ENCODE measurements around the gene ADRA2C.

Gene ADRA2C

GRCh38 chr4:3749081-3749480, 17.1 kb upstream of the ADRA2C start:
- H3K27ac ChIP-seq, result no peak overlapping the region
- TF ChIP-seq CTCF (IDR thresholded peaks at IDR 0.05), result no peak
- H3K4me3 ChIP-seq, result no peak overlapping the region
- DNase-seq (ENCODE audit: low spot score), result no peak

GRCh38 chr4:3750334-3750733, 15.9 kb upstream of the ADRA2C start:
- H3K4me3 ChIP-seq, result no peak overlapping the region
- no peak for TF ChIP-seq CTCF (IDR thresholded peaks at IDR 0.05)
- no peak overlapping the region for H3K27ac ChIP-seq
- no peak for DNase-seq (ENCODE audit: low spot score)

- no peak overlapping the region for H3K4me3 ChIP-seq
- no peak overlapping the region for H3K27ac ChIP-seq
- no peak for DNase-seq (ENCODE audit: low spot score)
- TF ChIP-seq CTCF (IDR thresholded peaks at IDR 0.05), result no peak
These were observed 14.2 kb upstream of the ADRA2C start for GRCh38 chr4:3752022-3752421.

GRCh38 chr4:3753726-3754412, 12.3 kb upstream of the ADRA2C start:
- TF ChIP-seq CTCF (IDR thresholded peaks at IDR 0.05), result no peak
- Histone ChIP-seq H3K4me3 (no peak overlapping the region), H3K27ac (no peak overlapping the region)
- no peak for DNase-seq (ENCODE audit: low spot score)

- TF ChIP-seq CTCF (IDR thresholded peaks at IDR 0.05), result no peak
- H3K4me3 ChIP-seq, result no peak overlapping the region
- peak overlapping the region in 1 of 2 donors; percentile 34 for H3K27ac ChIP-seq
- no peak for DNase-seq (ENCODE audit: low spot score)
These were observed 9.7 kb upstream of the ADRA2C start for GRCh38 chr4:3756343-3757059.

- no peak overlapping the region for H3K27ac ChIP-seq
- DNase-seq (ENCODE audit: low spot score), result no peak
- no peak overlapping the region for H3K4me3 ChIP-seq
- TF ChIP-seq CTCF (IDR thresholded peaks at IDR 0.05), result no peak
These were observed 6.9 kb upstream of the ADRA2C start for GRCh38 chr4:3759236-3759635.

GRCh38 chr4:3760346-3760745, 5.8 kb upstream of the ADRA2C start:
- no peak for TF ChIP-seq CTCF (IDR thresholded peaks at IDR 0.05)
- no peak for DNase-seq (ENCODE audit: low spot score)
- no peak overlapping the region for H3K27ac ChIP-seq
- H3K4me3 ChIP-seq, result no peak overlapping the region
